Colon (tissue), 2 donors: ENCODE data around the gene OTOF.

ENCODE experiments used
- FAIRE-seq: peaks from 2 replicates; lab custom pipeline; 2012; peaks lifted over from hg19 to GRCh38; lab: Jason Lieb, UNC
- donor health status: control.
- donor health status: control.

Gene OTOF

GRCh38 chr2:26449278-26450030, 28.5 kb downstream of the OTOF start:
- no peak for FAIRE-seq

GRCh38 chr2:26448651-26449050, 29.3 kb downstream of the OTOF start:
- FAIRE-seq = no peak

DNA sequence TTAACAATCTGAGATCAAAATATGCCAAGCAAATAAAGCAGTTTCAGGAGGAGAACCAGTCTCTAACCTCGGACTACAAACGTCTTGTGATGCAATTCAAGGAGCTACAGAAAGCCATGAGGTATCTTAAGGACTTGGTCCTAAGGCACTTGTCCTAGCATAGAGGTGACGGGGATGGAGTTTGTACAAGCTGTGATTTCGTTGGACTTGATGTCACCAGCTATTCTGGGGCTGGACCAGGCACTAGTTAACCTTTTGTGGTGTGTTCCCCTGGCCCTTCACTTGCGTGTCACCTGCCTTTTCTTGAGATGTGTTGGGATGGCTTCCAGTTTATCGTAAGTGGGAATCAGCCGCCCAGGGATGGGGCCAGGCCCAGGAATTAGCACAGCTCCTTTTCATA, 33.7 kb downstream of the OTOF start:
- no peak for FAIRE-seq

- FAIRE-seq = no peak
These were observed 35.2 kb downstream of the OTOF start for GRCh38 chr2:26442707-26443106.

DNA sequence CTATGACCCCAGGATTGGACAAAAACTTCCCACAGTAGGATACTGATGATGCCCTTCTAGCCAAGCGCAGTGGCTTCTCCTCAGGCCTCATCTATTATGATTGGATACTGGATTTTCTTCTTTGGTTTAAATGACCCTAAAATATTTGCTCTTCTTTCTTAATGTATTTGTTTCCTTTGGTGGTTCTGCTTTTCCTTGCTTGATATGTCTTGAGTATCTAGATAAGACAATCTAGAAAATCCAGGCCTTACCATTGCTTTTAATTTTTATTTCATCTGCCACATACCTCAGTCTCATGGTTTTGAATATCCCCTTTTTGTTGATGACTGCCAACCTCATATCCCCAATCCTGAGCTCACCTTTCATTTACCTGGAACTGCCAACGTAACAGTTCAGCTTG, 35.6 kb downstream of the OTOF start:
- FAIRE-seq = no peak

DNA sequence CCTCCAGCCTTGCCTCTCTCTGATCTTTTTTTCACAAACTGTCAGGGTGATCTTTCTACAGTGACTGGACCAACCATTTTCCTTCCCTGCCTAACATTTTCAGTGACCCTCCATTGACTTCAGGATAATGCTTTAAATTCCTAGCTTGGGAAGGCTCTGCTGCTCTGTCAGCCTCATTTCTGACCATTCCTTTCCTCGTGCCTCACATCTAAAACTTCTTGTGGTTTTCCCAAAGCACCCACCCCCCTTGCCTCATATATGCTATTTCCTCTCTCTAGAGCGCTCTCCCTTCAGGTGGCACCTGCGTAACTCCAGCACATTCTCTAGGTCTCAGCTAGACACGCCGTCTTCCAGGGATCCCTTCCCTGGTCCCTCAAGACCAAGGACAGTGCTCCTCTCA, 39.0 kb downstream of the OTOF start:
- FAIRE-seq = no peak

DNA sequence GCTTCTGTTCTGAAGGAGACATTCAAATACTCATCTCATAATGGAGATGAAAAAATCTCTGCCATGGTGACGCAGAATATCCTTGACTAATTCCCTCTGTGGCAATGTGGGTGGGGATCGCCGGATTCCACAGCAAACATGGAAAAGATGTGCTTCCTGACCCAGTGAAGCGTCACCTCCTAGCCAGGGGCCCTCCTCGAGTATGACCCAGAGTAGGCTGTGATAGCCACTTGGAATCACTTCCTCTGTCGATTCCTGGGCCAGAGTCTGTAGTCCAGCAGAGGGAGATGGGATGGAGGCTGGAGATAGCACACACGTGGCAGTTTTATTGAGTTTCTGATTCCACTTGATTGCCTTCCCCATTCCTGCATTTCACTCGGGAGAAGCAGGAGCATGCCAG, 39.4 kb downstream of the OTOF start:
- FAIRE-seq = no peak

GRCh38 chr2:26435106-26435505, 42.8 kb downstream of the OTOF start:
- no peak for FAIRE-seq

GRCh38 chr2:26432859-26433258, 45.1 kb downstream of the OTOF start:
- no peak for FAIRE-seq

DNA sequence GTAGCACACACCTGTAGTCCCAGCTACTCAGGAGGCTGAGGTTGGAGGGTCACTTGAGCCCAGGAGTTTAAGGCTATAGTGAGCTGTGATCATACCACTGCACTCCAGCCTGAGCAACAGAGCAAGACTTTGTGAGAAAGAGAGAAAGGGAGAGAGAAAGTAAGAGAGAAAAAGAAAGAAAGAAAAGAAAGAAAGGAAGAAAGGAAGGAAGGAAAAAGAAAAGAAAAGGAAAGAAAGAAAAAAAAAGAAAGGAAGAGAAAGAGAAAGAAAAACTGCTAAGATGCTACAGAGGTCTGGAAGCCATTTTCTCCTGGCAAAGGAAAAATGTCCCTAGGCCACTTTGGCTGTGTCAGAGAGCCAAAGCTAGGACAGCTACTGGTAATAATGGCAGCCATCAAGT, 45.6 kb downstream of the OTOF start:
- no peak for FAIRE-seq

- FAIRE-seq = no peak
These were observed 47.1 kb downstream of the OTOF start for GRCh38 chr2:26430826-26431225.

DNA sequence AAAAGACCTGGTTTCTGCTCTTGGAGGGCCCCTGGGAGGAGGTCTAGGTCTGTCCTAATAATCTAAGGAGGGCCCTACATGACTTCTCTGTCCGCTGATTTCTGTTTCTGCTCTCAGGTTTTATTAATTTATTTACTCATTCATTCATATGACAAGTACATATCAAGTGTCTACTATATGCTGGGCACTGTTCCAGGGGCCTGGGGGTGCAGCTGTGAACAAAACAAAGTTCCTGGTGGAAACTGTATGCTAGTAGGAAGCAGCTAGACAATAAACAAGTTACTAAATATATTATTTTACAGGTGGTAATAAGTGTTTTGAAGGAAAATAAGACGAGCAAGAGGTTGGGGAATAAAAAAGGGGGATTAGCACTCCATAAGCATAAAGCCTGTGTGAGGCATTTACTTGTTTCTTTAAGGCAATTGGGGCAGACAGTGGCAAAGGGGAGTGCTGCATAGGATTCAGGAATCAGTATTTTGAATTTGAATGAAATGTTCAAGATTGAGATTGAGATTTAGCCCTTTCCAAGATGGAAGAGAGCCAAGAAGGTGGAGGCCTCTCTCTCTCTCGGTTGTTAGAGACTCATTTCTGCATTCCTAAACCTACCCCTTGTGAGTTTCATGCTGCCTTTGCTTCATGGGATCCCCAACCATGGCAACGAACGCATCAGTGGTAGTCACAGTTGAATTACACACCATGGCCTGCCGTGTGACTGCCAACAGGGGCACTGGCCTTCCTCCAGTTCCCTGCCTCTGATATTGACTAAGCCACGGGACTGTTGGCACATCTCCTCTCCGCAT, 47.9 kb downstream of the OTOF start:
- no peak for FAIRE-seq

DNA sequence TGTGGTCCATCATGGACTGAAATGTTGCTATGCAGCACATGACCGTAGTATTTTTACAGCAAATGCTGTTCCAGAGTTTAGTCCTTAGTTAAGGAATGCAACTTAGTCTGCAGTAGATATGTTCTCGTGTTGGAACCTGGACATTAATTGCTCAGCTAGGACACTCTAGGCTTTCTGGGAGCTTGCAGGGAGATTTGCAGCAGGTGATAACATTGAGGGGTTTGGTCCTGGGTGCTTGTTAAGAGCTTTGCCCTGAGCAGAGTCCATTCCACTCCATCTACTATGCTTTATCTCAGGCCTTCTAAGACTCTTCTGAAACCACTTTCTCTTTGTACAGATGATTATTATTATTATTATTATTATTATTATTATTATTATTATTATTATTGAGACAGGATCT, 49.1 kb downstream of the OTOF start:
- no peak for FAIRE-seq

GRCh38 chr2:26424221-26424620, 53.7 kb downstream of the OTOF start:
- no peak for FAIRE-seq

GRCh38 chr2:26423750-26424149, 54.2 kb downstream of the OTOF start:
- no peak for FAIRE-seq

- FAIRE-seq = no peak
These were observed 54.8 kb downstream of the OTOF start for GRCh38 chr2:26422947-26423629.

GRCh38 chr2:26421961-26422360, 56.0 kb downstream of the OTOF start:
- no peak for FAIRE-seq

- FAIRE-seq = no peak
These were observed 63.6 kb downstream of the OTOF start for GRCh38 chr2:26414311-26414710.

DNA sequence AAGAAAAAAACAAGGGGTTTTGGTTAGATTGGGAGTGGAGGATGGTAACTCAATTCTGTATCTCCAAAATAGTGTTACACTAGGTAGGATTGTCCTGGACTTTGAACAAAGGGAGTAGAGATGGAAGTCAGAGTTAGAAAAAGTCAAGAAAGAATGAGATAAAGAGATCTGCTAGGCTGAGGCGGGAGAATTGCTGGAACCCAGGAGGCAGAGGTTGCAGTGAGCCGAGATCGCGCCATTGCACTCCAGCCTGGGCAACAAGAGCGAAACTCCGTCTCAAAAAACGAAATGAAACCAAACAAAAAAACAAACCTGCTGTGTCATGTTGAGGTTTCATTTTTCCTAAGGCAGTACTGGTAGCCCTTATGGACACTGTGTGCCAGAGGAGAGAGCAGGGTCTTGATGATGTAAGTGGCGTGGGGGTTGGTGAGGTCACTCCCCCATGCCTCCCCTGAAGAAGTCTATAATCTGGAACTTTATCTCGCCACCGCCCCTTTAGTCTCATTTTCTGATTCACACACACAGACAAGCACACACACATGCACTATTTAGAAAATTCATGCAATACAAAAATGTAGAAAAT, 65.7 kb downstream of the OTOF start:
- no peak for FAIRE-seq

- no peak for FAIRE-seq
These were observed 66.5 kb downstream of the OTOF start for GRCh38 chr2:26411419-26411818.

GRCh38 chr2:26410764-26411243, 67.1 kb downstream of the OTOF start:
- no peak for FAIRE-seq

- no peak for FAIRE-seq
These were observed 68.1 kb downstream of the OTOF start for GRCh38 chr2:26409785-26410184.

DNA sequence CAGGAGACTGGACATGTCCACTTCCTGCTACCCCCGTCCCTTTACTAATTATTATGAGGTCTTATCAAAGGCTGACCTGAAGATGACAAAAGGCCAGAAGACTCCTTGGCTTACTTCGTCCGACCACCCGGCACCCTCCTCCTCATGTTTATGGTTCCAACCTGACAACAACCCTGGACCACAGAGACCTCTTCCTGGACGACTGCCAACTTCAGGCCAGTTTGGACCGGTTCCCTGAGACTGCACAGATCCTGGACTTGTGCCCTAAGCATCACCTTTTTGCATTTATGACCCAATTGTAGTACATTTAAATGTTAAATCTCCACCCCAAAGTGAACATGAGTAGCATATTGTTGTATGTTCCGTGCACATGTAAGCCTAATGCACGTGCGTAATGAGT, 70.4 kb downstream of the OTOF start:
- no peak for FAIRE-seq
